ENCODE measurements around the gene ITSN1. TPM values are rescaled to one million over a fixed set of nuclear protein-coding genes. Genes with fewer than 3 reads are reported as not detected.

Gene ITSN1
- total RNA-seq, 1 donor from 2014 or later = 116 TPM

DNA sequence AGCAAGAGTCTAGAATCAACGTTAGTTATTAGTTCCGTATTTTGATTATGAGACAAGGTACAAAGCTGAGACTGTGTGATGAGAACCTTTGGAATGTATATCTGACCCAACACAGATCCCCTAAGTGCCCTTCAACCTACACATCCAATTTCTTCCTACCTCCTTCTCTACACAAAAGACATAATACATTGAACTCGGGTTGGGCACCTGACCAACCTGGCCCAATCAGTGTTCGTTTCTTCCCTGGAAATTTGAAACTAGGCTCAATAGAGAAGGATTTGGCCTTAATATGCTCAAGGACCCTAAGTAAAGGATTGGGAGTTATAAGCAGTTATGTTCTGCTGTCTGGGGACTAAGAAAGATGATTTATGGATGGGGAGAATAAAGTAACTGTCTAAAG, 12.1 kb downstream of the ITSN1 start:
- no peaks in the 10 kb centered on the region for H3K27me3 Mint-ChIP-seq
- H3K27ac Mint-ChIP-seq = peak overlapping the region; percentile 94
- H3K4me1 Mint-ChIP-seq (ENCODE audit: low read depth) = peaks cover 57% of the 10 kb centered on the region
- no peak for TF ChIP-seq CTCF (IDR thresholded peaks at IDR 0.05; ENCODE audit: unreplicated experiment)
- DNase-seq (ENCODE audit: low spot score, unreplicated experiment) = no peak
- no peak overlapping the region for H3K4me3 Mint-ChIP-seq (ENCODE audit: low read depth)
- peaks cover 17% of the 10 kb centered on the region for H3K36me3 Mint-ChIP-seq (ENCODE audit: insufficient read depth)
- no peaks in the 10 kb centered on the region for H3K9me3 Mint-ChIP-seq (ENCODE audit: low read depth)

GRCh38 chr21:33655588-33656221, 13.4 kb downstream of the ITSN1 start:
- H3K4me3 Mint-ChIP-seq (ENCODE audit: low read depth) = no peak overlapping the region
- peak overlapping the region; percentile 94 for H3K27ac Mint-ChIP-seq
- DNase-seq (ENCODE audit: low spot score, unreplicated experiment) = no peak
- TF ChIP-seq CTCF (IDR thresholded peaks at IDR 0.05; ENCODE audit: unreplicated experiment) = no peak
- H3K4me1 Mint-ChIP-seq (ENCODE audit: low read depth) = peaks cover 49% of the 10 kb centered on the region
- H3K36me3 Mint-ChIP-seq (ENCODE audit: insufficient read depth) = peaks cover 21% of the 10 kb centered on the region
- H3K9me3 Mint-ChIP-seq (ENCODE audit: low read depth) = peaks cover 4% of the 10 kb centered on the region
- no peaks in the 10 kb centered on the region for H3K27me3 Mint-ChIP-seq

GRCh38 chr21:33657124-33657820, 15.0 kb downstream of the ITSN1 start:
- peaks cover 8% of the 10 kb centered on the region for H3K9me3 Mint-ChIP-seq (ENCODE audit: low read depth)
- H3K27ac Mint-ChIP-seq = peak overlapping the region; percentile 79
- TF ChIP-seq CTCF (IDR thresholded peaks at IDR 0.05; ENCODE audit: unreplicated experiment) = no peak
- H3K4me3 Mint-ChIP-seq (ENCODE audit: low read depth) = no peak overlapping the region
- H3K36me3 Mint-ChIP-seq (ENCODE audit: insufficient read depth) = peaks cover 24% of the 10 kb centered on the region
- no peak for DNase-seq (ENCODE audit: low spot score, unreplicated experiment)
- peaks cover 36% of the 10 kb centered on the region for H3K4me1 Mint-ChIP-seq (ENCODE audit: low read depth)
- no peaks in the 10 kb centered on the region for H3K27me3 Mint-ChIP-seq

- H3K36me3 Mint-ChIP-seq (ENCODE audit: insufficient read depth) = peaks cover 23% of the 10 kb centered on the region
- peaks cover 8% of the 10 kb centered on the region for H3K9me3 Mint-ChIP-seq (ENCODE audit: low read depth)
- H3K4me3 Mint-ChIP-seq (ENCODE audit: low read depth) = no peak overlapping the region
- TF ChIP-seq CTCF (IDR thresholded peaks at IDR 0.05; ENCODE audit: unreplicated experiment) = no peak
- DNase-seq (ENCODE audit: low spot score, unreplicated experiment) = no peak
- H3K27me3 Mint-ChIP-seq = no peaks in the 10 kb centered on the region
- peaks cover 31% of the 10 kb centered on the region for H3K4me1 Mint-ChIP-seq (ENCODE audit: low read depth)
- peak overlapping the region; percentile 55 for H3K27ac Mint-ChIP-seq
Observed at GRCh38 chr21:33658919-33659567, 16.7 kb downstream of the ITSN1 start.

DNA sequence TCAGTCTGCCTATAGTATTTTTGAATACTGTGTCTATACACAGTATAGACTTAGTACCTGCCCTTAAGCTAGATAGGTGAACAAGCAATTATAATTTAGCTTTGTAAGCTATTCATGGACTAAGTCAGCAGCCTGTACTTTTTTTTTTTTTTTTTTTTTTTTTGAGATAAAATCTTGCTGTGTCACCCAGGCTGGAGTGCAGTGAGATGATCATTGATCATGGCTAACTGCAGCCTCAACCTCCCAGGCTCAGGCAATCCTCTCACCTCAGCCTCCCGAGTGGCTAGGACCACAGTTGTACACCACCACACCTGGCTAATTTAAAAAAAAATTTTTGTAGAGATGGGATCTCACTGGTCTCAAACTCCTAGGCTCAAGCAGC, 17.3 kb downstream of the ITSN1 start:
- peaks cover 8% of the 10 kb centered on the region for H3K9me3 Mint-ChIP-seq (ENCODE audit: low read depth)
- peaks cover 29% of the 10 kb centered on the region for H3K4me1 Mint-ChIP-seq (ENCODE audit: low read depth)
- H3K4me3 Mint-ChIP-seq (ENCODE audit: low read depth) = no peak overlapping the region
- no peak for DNase-seq (ENCODE audit: low spot score, unreplicated experiment)
- no peak overlapping the region for H3K27ac Mint-ChIP-seq
- H3K36me3 Mint-ChIP-seq (ENCODE audit: insufficient read depth) = peaks cover 21% of the 10 kb centered on the region
- H3K27me3 Mint-ChIP-seq = no peaks in the 10 kb centered on the region
- TF ChIP-seq CTCF (IDR thresholded peaks at IDR 0.05; ENCODE audit: unreplicated experiment) = no peak
